Mucosa of descending colon (tissue), 3 donors: ENCODE results near the gene MARS1. TPM values are rescaled to one million over a fixed set of nuclear protein-coding genes. Genes with fewer than 3 reads are reported as not detected.
A peak's percentile ranks its signal among the peaks of the same experiment; 100 is the strongest.

Experiments used
- ATAC-seq: fragments of 200-7000 bp; cut with Tn5 transposase; one replicate; pipeline ENCODE4 v1.9.1; 2020; ENCODE audit warnings: mild to moderate bottlenecking, moderate library complexity
- DNase-seq, 3 donors: peaks; one replicate each; pipeline ENCODE4 v3.0.0-alpha.2; 2020
- H3K36me3 ChIP-seq: fragments of 200-600 bp; one replicate; pipeline ENCODE4 v1.8.0; 2021; ENCODE audit warnings: low read depth, mild to moderate bottlenecking
- H3K4me1 ChIP-seq: fragments of 200-600 bp; one replicate; pipeline ENCODE4 v1.8.0; 2021; ENCODE audit warnings: low read depth, mild to moderate bottlenecking
- H3K4me3 ChIP-seq: fragments of 200-600 bp; one replicate; pipeline ENCODE4 v1.8.0; 2021; ENCODE audit warnings: mild to moderate bottlenecking
- H3K9me3 ChIP-seq: fragments of 200-600 bp; one replicate; pipeline ENCODE4 v1.8.0; 2021; ENCODE audit warnings: mild to moderate bottlenecking
- intact Hi-C, 2 donors: fragments of 100-400 bp; cut with DNase I in 1 of 2; cut with micrococcal nuclease in 1 of 2; formaldehyde crosslinking; loops; one replicate each; pipeline versions ENCODE4 v1.11.0 to v1.11.1; 2022; cut with DNase I, micrococcal nuclease
- total RNA-seq, 3 donors: library from RNA; stranded (reverse); fragmentation: NEBNext Ultra II Directional in 2 of 3; extraction: Animal tissue kit (Norgen Biotek cat#: 25700) in 2 of 3; gene quantifications; one replicate each; pipeline versions ENCODE4 v1.2.1 to v1.2.4, GENCODE V29; 2021 to 2023
- TF ChIP-seq, protein P1 (sequence below): fragments of 200-600 bp; IDR thresholded peaks from one replicate; pipeline ENCODE4 v1.8.0; 2022; ENCODE audit warnings: antibody characterized with exemption, mild to moderate bottlenecking
- donor health status: DM: no; HTN: no; CAD: no; lungs with moderate emphysema.
- donor health status: DM: no; HTN: no; CAD: no.
- donor health status: DM: no; HTN: yes; CAD: no.

Gene MARS1
- total RNA-seq, 3 donors from 2014 or later = 63.7 to 117 (median 94.7) TPM

DNA sequence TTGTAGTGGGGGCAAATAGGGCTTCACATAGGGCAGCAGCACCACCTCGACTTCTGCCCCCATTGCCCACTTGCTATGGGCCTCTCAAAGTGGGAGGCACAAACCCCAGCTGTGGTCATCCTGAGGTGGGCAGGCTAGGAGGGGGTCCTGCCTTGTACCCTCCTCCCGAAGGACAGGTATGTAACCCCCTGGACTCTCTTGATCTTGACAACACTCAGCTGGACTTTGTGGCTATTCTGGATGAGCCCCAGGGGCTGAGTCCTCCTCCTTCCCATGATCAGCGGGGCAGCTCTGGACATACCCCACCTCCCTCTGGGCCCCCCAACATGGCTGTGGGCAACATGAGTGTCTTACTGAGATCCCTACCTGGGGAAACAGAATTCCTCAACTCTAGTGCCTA lies 16.2 kb upstream of the MARS1 start:
- DNase-seq = no peak
- no peak for ATAC-seq
- Histone ChIP-seq H3K36me3 (no peaks in the 10 kb centered on the region), H3K9me3 (no peaks in the 10 kb centered on the region), H3K4me1 (peaks cover 23% of the 10 kb centered on the region), H3K4me3 (no peak overlapping the region)
- intact Hi-C loops = no loop called here
- TF ChIP-seq, protein P1, sequence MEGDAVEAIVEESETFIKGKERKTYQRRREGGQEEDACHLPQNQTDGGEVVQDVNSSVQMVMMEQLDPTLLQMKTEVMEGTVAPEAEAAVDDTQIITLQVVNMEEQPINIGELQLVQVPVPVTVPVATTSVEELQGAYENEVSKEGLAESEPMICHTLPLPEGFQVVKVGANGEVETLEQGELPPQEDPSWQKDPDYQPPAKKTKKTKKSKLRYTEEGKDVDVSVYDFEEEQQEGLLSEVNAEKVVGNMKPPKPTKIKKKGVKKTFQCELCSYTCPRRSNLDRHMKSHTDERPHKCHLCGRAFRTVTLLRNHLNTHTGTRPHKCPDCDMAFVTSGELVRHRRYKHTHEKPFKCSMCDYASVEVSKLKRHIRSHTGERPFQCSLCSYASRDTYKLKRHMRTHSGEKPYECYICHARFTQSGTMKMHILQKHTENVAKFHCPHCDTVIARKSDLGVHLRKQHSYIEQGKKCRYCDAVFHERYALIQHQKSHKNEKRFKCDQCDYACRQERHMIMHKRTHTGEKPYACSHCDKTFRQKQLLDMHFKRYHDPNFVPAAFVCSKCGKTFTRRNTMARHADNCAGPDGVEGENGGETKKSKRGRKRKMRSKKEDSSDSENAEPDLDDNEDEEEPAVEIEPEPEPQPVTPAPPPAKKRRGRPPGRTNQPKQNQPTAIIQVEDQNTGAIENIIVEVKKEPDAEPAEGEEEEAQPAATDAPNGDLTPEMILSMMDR = no peak

DNA sequence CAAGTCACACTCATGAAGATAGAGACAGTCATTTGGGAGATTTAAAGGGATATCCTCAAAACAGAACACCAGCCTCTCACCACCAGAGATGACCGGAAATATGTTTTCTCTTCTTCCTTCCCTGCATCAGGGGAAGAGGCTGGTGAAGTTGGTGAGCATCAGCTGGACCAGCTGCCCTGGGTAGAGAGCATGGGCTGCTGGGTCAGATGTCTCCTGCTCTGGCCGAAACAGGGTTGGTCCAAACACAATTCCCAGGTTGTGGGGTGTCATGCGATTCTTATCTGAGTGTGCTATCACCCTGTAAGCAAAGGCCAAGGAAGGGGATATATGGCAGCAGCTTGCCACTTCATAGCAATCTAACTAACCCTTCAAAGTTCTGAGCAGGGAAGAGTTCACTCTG lies 15.5 kb upstream of the MARS1 start:
- intact Hi-C loops = no loop called here
- no peaks in the 10 kb centered on the region for H3K9me3 ChIP-seq
- DNase-seq = no peak
- H3K4me1 ChIP-seq = peaks cover 23% of the 10 kb centered on the region
- H3K36me3 ChIP-seq = no peaks in the 10 kb centered on the region
- ATAC-seq = no peak
- H3K4me3 ChIP-seq = no peak overlapping the region
- TF ChIP-seq, protein P1 = no peak

DNA sequence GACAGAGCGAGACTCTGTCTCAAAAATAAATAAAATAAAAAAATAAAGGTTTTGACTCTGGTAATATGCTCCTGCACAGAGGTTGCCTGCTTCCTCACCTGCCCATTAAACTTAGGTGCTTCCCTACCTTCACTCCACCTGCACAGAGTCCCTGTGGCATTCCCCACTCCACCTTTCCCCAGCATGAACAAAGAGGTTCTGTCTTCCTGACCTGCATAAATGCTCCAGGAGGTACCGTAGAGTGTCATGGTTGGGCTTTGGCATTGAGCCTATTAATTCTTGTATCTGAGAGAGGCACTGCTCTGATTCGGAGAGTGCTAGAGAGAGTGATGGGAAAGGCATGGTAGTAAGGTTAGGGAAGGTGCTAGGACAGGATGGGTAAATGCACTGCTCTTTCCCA lies 14.5 kb upstream of the MARS1 start:
- intact Hi-C loops = no loop called here

DNA sequence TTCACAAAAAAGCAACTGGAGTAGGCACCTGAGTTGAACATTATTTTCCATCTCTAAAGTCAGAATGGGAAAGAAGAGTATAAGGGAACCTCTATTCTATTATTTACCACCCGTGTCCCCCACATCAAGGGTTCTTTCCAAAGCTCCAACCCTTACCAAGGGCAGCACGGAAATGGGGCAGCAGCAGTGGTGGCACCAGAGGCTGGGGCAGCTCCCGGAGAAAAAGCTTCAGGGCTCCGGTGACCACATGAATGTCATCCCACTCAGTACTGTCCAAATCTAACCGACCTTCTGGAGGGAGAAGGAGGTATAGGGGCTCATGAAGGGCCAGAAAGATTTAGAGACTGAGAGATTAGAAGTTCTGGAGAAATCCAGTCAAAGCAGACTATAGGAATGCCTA lies 14.0 kb upstream of the MARS1 start:
- DNase-seq (no peak), ATAC-seq (no peak)
- Histone ChIP-seq H3K36me3 (no peaks in the 10 kb centered on the region), H3K4me1 (peaks cover 23% of the 10 kb centered on the region), H3K4me3 (no peak overlapping the region), H3K9me3 (no peaks in the 10 kb centered on the region)
- intact Hi-C loops = no loop called here
- TF ChIP-seq, protein P1 = no peak

More for the DNA sequence above, 14.5 kb upstream of the MARS1 start:
- Histone ChIP-seq H3K36me3 (no peaks in the 10 kb centered on the region), H3K4me1 (peaks cover 23% of the 10 kb centered on the region), H3K4me3 (no peak overlapping the region), H3K9me3 (no peaks in the 10 kb centered on the region)
- DNase-seq (peak in 1 of 3 donors; percentile 1), ATAC-seq (no peak)
- TF ChIP-seq, protein P1 = no peak

GRCh38 chr12:57474430-57474829 lies 13.4 kb upstream of the MARS1 start:
- no peak overlapping the region for H3K4me3 ChIP-seq
- no peaks in the 10 kb centered on the region for H3K36me3 ChIP-seq
- peaks cover 23% of the 10 kb centered on the region for H3K4me1 ChIP-seq
- ATAC-seq (no peak), DNase-seq (peak in 1 of 3 donors; percentile 26)
- no peaks in the 10 kb centered on the region for H3K9me3 ChIP-seq
- TF ChIP-seq, protein P1 = no peak
- intact Hi-C loops = no loop called here

DNA sequence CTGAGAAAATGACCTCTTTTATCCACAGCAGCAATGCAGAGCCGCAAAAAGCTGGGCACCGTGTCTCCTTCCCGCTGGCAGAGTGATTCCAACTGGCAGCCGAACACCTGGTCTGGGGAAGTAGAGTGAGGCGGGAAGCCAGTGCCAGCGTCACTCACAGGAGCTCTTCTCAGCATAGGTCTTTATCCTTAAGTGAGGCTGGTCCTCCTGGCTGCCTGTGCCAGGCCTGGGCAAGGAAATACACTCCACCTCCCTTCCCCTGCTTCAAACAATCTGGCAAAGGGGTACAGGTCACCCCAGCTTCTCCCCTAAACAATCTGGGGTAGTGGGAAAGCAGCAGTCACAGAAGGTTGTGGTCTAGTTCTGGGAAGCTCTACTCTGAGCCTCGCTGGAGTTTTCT lies 13.0 kb upstream of the MARS1 start:
- Histone ChIP-seq H3K36me3 (no peaks in the 10 kb centered on the region), H3K4me1 (peaks cover 23% of the 10 kb centered on the region), H3K4me3 (no peak overlapping the region), H3K9me3 (no peaks in the 10 kb centered on the region)
- DNase-seq = peak in 1 of 3 donors; percentile 17
- intact Hi-C loops = no loop called here
- TF ChIP-seq, protein P1 = no peak
- no peak for ATAC-seq
